ENCODE measurements around the gene FHAD1. TPM values are rescaled to one million over a fixed set of nuclear protein-coding genes. Genes with fewer than 3 reads are reported as not detected.
A peak's percentile ranks its signal among the peaks of the same experiment; 100 is the strongest.

Gene FHAD1
- total and polyA plus RNA-seq, 2 of the 13 experiments (the other 11 are each of a cell fraction or from before 2014, with no cell fraction given), result not detected

GRCh38 chr1:15280416-15280815, 33.4 kb downstream of the FHAD1 start:
- peaks cover 28% of the 10 kb centered on the region for H3K4me1 ChIP-seq (ENCODE audit: insufficient read depth, low read length)
- H3K4me2 ChIP-seq (ENCODE audit: low read depth, low read length), result no peak overlapping the region
- no peaks in the 10 kb centered on the region for H4K20me1 ChIP-seq (ENCODE audit: insufficient read depth, low read length)
- no peak overlapping the region for H3K9ac ChIP-seq (ENCODE audit: insufficient read depth, low read depth, low read length)
- in situ Hi-C loops (cut with HindIII; ENCODE audit: extremely low pct_ligation_motif_present, low pct_unique_long_range_greater_than_20kb), result no loop called here
- H3K9me3 ChIP-seq (ENCODE audit: low read length), result no peaks in the 10 kb centered on the region
- intact Hi-C loops (cut with micrococcal nuclease; ENCODE audit: unreplicated experiment), result no loop called here
- FAIRE-seq (no peak), DNase-seq (ENCODE audit: low spot score) (no peak), ATAC-seq (no peak)
- no peaks in the 10 kb centered on the region for H3K79me2 ChIP-seq (ENCODE audit: insufficient read depth, low read length)
- no peak overlapping the region for H2AFZ ChIP-seq (ENCODE audit: low read length)
- no peak overlapping the region for H3K4me3 ChIP-seq (replicated peaks in 1 of 3; ENCODE audit: insufficient read depth in 1 of 3, low read depth in 2 of 3, low read length in 3 of 3)
- no peak overlapping the region for H3K27ac ChIP-seq (ENCODE audit: extremely low read length, insufficient read depth, low read length)
- H3K27me3 ChIP-seq (ENCODE audit: control insufficient read depth in 1 of 2, insufficient read depth in 2 of 2, low read length in 2 of 2), result peaks cover 3 to 43% of the 10 kb centered on the region in 2 experiments; a peak in 4 of 5 replicates
- no peak for TF ChIP-seq BCLAF1 (IDR thresholded peaks at IDR 0.05)
- TF ChIP-seq USF2 (IDR thresholded peaks at IDR 0.05; ENCODE audit: low read depth, low read length), result 0 out of 2 replicates have a peak, but pooled peaks have one; percentile 10
- no peak for TF ChIP-seq USF2 (CRISPR knock-in tag; IDR thresholded peaks at IDR 0.05; ENCODE audit: borderline replicate concordance)
- no TSS peak for BruUV-seq (replicated peaks)
- no peaks in the 10 kb centered on the region for H3K36me3 ChIP-seq (replicated peaks in 1 of 2; ENCODE audit: control insufficient read depth in 1 of 2, insufficient read depth in 2 of 2, low read length in 2 of 2)
- ChIA-PET POLR2A (no interaction called here), CTCF (ENCODE audit: low intra/inter-chr PET ratio, low total read pairs) (interaction anchor here (0.5 kb wide), 1 partner anchor 27 kb away, joined by 3 read pairs; no protein-coding TSS in a partner anchor)
- WGBS (ENCODE audit: low lambda C conversion rate), result 15% methylated on average over 10 of the region's 10 CpGs

Data from HepG2 (cell line).